CD14-positive monocyte (primary cell): ENCODE results near the gene RELL1. TPM values are rescaled to one million over a fixed set of nuclear protein-coding genes. Genes with fewer than 3 reads are reported as not detected.

Experiments used
- DNase-seq, 3 donors: peaks; one replicate each; pipeline ENCODE4 v3.0.0-alpha.2; 2011 to 2022
- H2AFZ ChIP-seq: 2 replicates; pipeline ENCODE4 v1.6.0; 2012; ENCODE audit warnings: mild to moderate bottlenecking, low read depth, low read length, inconsistent platforms; ENCODE audit not compliant: insufficient read depth, poor library complexity, severe bottlenecking
- H3K27ac ChIP-seq, 2 donors: 1 replicate in 1 of 2; 2 replicates in 1 of 2; pipeline ENCODE4 v1.5.1; 2012 to 2013; ENCODE audit warnings: low read length in 2 of 2, control low read depth in 1 of 2, inconsistent platforms in 1 of 2, low read depth in 1 of 2, mild to moderate bottlenecking in 1 of 2
- H3K27me3 ChIP-seq, 2 donors: one replicate each; pipeline versions ENCODE4 v1.6.0 to v1.6.1; 2011 to 2013; ENCODE audit warnings: low read length in 2 of 2; ENCODE audit not compliant: control insufficient read depth in 2 of 2, insufficient read depth in 2 of 2
- H3K36me3 ChIP-seq, 2 donors: replicated peaks in 1 of 2; 1 replicate in 1 of 2; 2 replicates in 1 of 2; pipeline versions ENCODE4 v1.5.1 to v1.6.1; 2012 to 2013; ENCODE audit warnings: low read length in 2 of 2, control low read depth in 1 of 2, inconsistent platforms in 1 of 2, mild to moderate bottlenecking in 1 of 2; ENCODE audit not compliant: insufficient read depth in 2 of 2, control insufficient read depth in 1 of 2
- H3K4me1 ChIP-seq, 2 donors: 1 replicate in 1 of 2; 2 replicates in 1 of 2; pipeline versions ENCODE4 v1.5.1 to v1.6.1; 2012 to 2013; ENCODE audit warnings: low read length in 2 of 2, control low read depth in 1 of 2, inconsistent platforms in 1 of 2, mild to moderate bottlenecking in 1 of 2, moderate library complexity in 1 of 2; ENCODE audit not compliant: insufficient read depth in 2 of 2, control insufficient read depth in 1 of 2
- H3K4me2 ChIP-seq: replicated peaks from 2 replicates; pipeline ENCODE3; 2012; ENCODE audit warnings: low read length, moderate library complexity, mild to moderate bottlenecking; ENCODE audit not compliant: poor library complexity, severe bottlenecking; ENCODE audit errors: extremely low read depth
- H3K4me3 ChIP-seq, 3 experiments: fragments of 200-600 bp in 1 of 3; sonication (generic) in 1 of 3; replicated peaks in 1 of 3; 1 replicate in 2 of 3; 2 replicates in 1 of 3; pipeline ENCODE4 v1.5.1; 2011 to 2013; ENCODE audit warnings: low read length in 3 of 3, mild to moderate bottlenecking in 3 of 3, control low read depth in 2 of 3, low read depth in 2 of 3, inconsistent platforms in 1 of 3, moderate library complexity in 1 of 3
- H3K79me2 ChIP-seq: 2 replicates; pipeline ENCODE4 v1.6.0; 2012; ENCODE audit warnings: mild to moderate bottlenecking, control low read depth, inconsistent platforms, low read length, moderate library complexity; ENCODE audit not compliant: insufficient read depth
- H3K9ac ChIP-seq: 2 replicates; pipeline ENCODE4 v1.6.0; 2017; ENCODE audit warnings: low read length, mild to moderate bottlenecking; ENCODE audit not compliant: insufficient read depth, poor library complexity, severe bottlenecking
- H3K9me3 ChIP-seq, 2 donors: replicated peaks in 1 of 2; 1 replicate in 1 of 2; 2 replicates in 1 of 2; pipeline versions ENCODE4 v1.5.1 to v1.6.1; 2012 to 2013; ENCODE audit warnings: low read length in 2 of 2, control low read depth in 1 of 2; ENCODE audit not compliant: control insufficient read depth in 1 of 2, insufficient read depth in 1 of 2
- H4K20me1 ChIP-seq: 2 replicates; pipeline ENCODE4 v1.6.0; 2012; ENCODE audit warnings: mild to moderate bottlenecking, low read length, control low read depth, moderate library complexity; ENCODE audit not compliant: insufficient read depth
- H3K27ac Mint-ChIP-seq, 7 donors: one replicate each; pipeline ENCODE4 v1.8.0; 2020; ENCODE audit warnings: mild to moderate bottlenecking in 7 of 7, mixed read lengths in 7 of 7, moderate library complexity in 6 of 7, inconsistent platforms in 2 of 7
- H3K27me3 Mint-ChIP-seq, 3 donors: one replicate each; pipeline ENCODE4 v1.8.0; 2021 to 2022; ENCODE audit warnings: low read depth in 3 of 3, mild to moderate bottlenecking in 3 of 3, mixed read lengths in 3 of 3, moderate library complexity in 3 of 3, inconsistent platforms in 1 of 3
- H3K36me3 Mint-ChIP-seq, 2 donors: one replicate each; pipeline ENCODE4 v1.8.0; 2020; ENCODE audit warnings: mixed read lengths in 2 of 2, inconsistent platforms in 1 of 2, mild to moderate bottlenecking in 1 of 2
- H3K4me1 Mint-ChIP-seq: one replicate; pipeline ENCODE4 v1.8.0; 2020; ENCODE audit warnings: mild to moderate bottlenecking, mixed read lengths
- H3K4me3 Mint-ChIP-seq, 2 donors: one replicate each; pipeline ENCODE4 v1.8.0; 2020; ENCODE audit warnings: mild to moderate bottlenecking in 2 of 2, mixed read lengths in 2 of 2, moderate library complexity in 1 of 2
- H3K9me3 Mint-ChIP-seq, 7 donors: one replicate each; pipeline ENCODE4 v1.8.0; 2020 to 2022; ENCODE audit warnings: mixed read lengths in 7 of 7, mild to moderate bottlenecking in 6 of 7, moderate library complexity in 6 of 7, inconsistent platforms in 2 of 7
- WGBS: methylation state at CpG from one replicate; pipeline ENCODE4 v1.1.5; 2013; ENCODE audit warnings: missing lambda C conversion rate; ENCODE audit not compliant: insufficient coverage; 5-methylcytosine and 5-hydroxymethylcytosine counted together
- intact Hi-C, 2 donors: fragments of 100-400 bp; cut with micrococcal nuclease; formaldehyde crosslinking; loops; one replicate each; pipeline versions ENCODE4 v1.15.0 to v1.15.1; 2023
- polyA plus RNA-seq, 3 donors: library from polyadenylated mRNA; depleted of rRNA in 1 of 3; unstranded in 2 of 3; stranded (reverse) in 1 of 3; fragments of 300-500 nt in 2 of 3; fragments of >200 nt in 1 of 3; fragmentation: Illumina TruSeq in 2 of 3; gene quantifications; 1 replicate in 2 of 3; 2 replicates in 1 of 3; pipeline ENCODE4 v1.2.3, GENCODE V29; 2012 to 2021
- TF ChIP-seq, protein P1 (sequence below): fragments of 200-600 bp; IDR thresholded peaks from one replicate; pipeline ENCODE4 v1.8.0; 2022; ENCODE audit warnings: antibody characterized with exemption, mild to moderate bottlenecking

RELL1 gene
- polyA plus RNA-seq, 3 donors, result 13.3 to 30.2 (median 16.2) TPM

GRCh38 chr4:37687681-37688080 is 1.5 kb upstream of the RELL1 start:
- H3K4me2 ChIP-seq, result peak overlapping the region; percentile 79
- TF ChIP-seq, protein P1, sequence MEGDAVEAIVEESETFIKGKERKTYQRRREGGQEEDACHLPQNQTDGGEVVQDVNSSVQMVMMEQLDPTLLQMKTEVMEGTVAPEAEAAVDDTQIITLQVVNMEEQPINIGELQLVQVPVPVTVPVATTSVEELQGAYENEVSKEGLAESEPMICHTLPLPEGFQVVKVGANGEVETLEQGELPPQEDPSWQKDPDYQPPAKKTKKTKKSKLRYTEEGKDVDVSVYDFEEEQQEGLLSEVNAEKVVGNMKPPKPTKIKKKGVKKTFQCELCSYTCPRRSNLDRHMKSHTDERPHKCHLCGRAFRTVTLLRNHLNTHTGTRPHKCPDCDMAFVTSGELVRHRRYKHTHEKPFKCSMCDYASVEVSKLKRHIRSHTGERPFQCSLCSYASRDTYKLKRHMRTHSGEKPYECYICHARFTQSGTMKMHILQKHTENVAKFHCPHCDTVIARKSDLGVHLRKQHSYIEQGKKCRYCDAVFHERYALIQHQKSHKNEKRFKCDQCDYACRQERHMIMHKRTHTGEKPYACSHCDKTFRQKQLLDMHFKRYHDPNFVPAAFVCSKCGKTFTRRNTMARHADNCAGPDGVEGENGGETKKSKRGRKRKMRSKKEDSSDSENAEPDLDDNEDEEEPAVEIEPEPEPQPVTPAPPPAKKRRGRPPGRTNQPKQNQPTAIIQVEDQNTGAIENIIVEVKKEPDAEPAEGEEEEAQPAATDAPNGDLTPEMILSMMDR, result no peak
- peak overlapping the region; percentile 88 for H2AFZ ChIP-seq
- intact Hi-C loops, result loop anchor here (5.0 kb wide), 3 partner anchors 70 to 290 kb away; no protein-coding TSS in a partner anchor
- peaks cover 28% of the 10 kb centered on the region for H4K20me1 ChIP-seq
- no peaks in the 10 kb centered on the region for H3K27me3 ChIP-seq
- H3K36me3 ChIP-seq, result no peaks in the 10 kb centered on the region
- Mint-ChIP-seq H3K27me3 (peaks cover 0 to 2% (median 0%) of the 10 kb centered on the region in 3 donors), H3K36me3 (peaks cover 3 to 12% of the 10 kb centered on the region in 2 donors), H3K4me3 (no peak overlapping the region), H3K27ac (peak overlapping the region in 1 of 7 donors; percentile 57), H3K9me3 (peaks cover 0 to 3% (median 2%) of the 10 kb centered on the region in 7 donors), H3K4me1 (peaks cover 41% of the 10 kb centered on the region)
- peak overlapping the region in 1 of 3 experiments; percentile 89 for H3K4me3 ChIP-seq
- no peaks in the 10 kb centered on the region for H3K9me3 ChIP-seq
- 100% methylated on average over 3 of the region's 9 CpGs for WGBS
- no peak overlapping the region for H3K9ac ChIP-seq
- peaks cover 34% of the 10 kb centered on the region for H3K79me2 ChIP-seq
- H3K4me1 ChIP-seq, result peaks cover 37 to 47% of the 10 kb centered on the region in 2 donors
- no peak for DNase-seq
- H3K27ac ChIP-seq, result peak overlapping the region in 1 of 2 donors; percentile 65

- peak overlapping the region in 1 of 2 donors; percentile 65 for H3K27ac ChIP-seq
- H3K4me3 ChIP-seq, result peak overlapping the region; percentile 69 to 89 (median 81)
- peak overlapping the region; percentile 59 for H3K9ac ChIP-seq
Measured at GRCh38 chr4:37687194-37687562, 1.0 kb upstream of the RELL1 start.

More at GRCh38 chr4:37687194-37687562, 1.0 kb upstream of the RELL1 start:
- H3K4me3 Mint-ChIP-seq, result peak overlapping the region; percentile 83 to 89
- intact Hi-C loops, result loop anchor here (5.0 kb wide), 3 partner anchors 70 to 290 kb away; no protein-coding TSS in a partner anchor
- Histone ChIP-seq H3K4me2 (peak overlapping the region; percentile 79), H3K27me3 (no peaks in the 10 kb centered on the region), H3K9me3 (no peaks in the 10 kb centered on the region), H3K79me2 (peaks cover 39% of the 10 kb centered on the region), H4K20me1 (peaks cover 33% of the 10 kb centered on the region), H2AFZ (peak overlapping the region; percentile 88), H3K4me1 (peaks cover 41 to 52% of the 10 kb centered on the region in 2 donors), H3K36me3 (no peaks in the 10 kb centered on the region)
- peaks cover 46% of the 10 kb centered on the region for H3K4me1 Mint-ChIP-seq
- TF ChIP-seq, protein P1, result no peak
- H3K9me3 Mint-ChIP-seq, result peaks cover 0 to 2% (median 0%) of the 10 kb centered on the region in 7 donors
- DNase-seq, result no peak
- peaks cover 0 to under 1% (median 0%) of the 10 kb centered on the region in 3 donors for H3K27me3 Mint-ChIP-seq
- H3K36me3 Mint-ChIP-seq, result peaks cover 0 to 15% of the 10 kb centered on the region in 2 donors
- peak overlapping the region; percentile 20 to 84 (median 57) for H3K27ac Mint-ChIP-seq
- 77% methylated on average over 4 of the region's 9 CpGs for WGBS
